Type B pancreatic cell (in vitro differentiated cells): ENCODE results near the gene LPIN2. TPM values are rescaled to one million over a fixed set of nuclear protein-coding genes. Genes with fewer than 3 reads are reported as not detected.

Experiments used
- DNase-seq: peaks from one replicate; pipeline ENCODE4 v3.0.0; 2021; ENCODE audit warnings: mixed read lengths; ENCODE audit not compliant: unreplicated experiment; ENCODE audit errors: extremely low spot score
- H3K27ac Mint-ChIP-seq: 2 replicates; pipeline ENCODE4 v1.8.0; 2021; ENCODE audit warnings: mild to moderate bottlenecking, mixed read lengths
- H3K27me3 Mint-ChIP-seq: 2 replicates; pipeline ENCODE4 v1.8.0; 2021; ENCODE audit warnings: mixed read lengths
- H3K36me3 Mint-ChIP-seq: 2 replicates; pipeline ENCODE4 v1.8.0; 2021; ENCODE audit warnings: mixed read lengths
- H3K4me1 Mint-ChIP-seq: one replicate; pipeline ENCODE4 v1.8.0; 2021; ENCODE audit warnings: mixed read lengths; ENCODE audit not compliant: unreplicated experiment
- H3K4me3 Mint-ChIP-seq: 2 replicates; pipeline ENCODE4 v1.8.0; 2021; ENCODE audit warnings: mild to moderate bottlenecking, mixed read lengths
- H3K9me3 Mint-ChIP-seq: 2 replicates; pipeline ENCODE4 v1.8.0; 2021; ENCODE audit warnings: mixed read lengths
- CTCF ChIP-seq: fragments of 200-600 bp; sonication (generic); conservative IDR thresholded peaks from 2 replicates; pipeline ENCODE4 v1.5.0; 2021; ENCODE audit warnings: antibody characterized with exemption, mild to moderate bottlenecking
- total RNA-seq: library from RNA; stranded (reverse); gene quantifications from 2 replicates; pipeline ENCODE4 v1.2.1, GENCODE V29; 2021; ENCODE audit warnings: low replicate concordance

LPIN2 gene
- total RNA-seq, 1 donor from 2014 or later: 26.8 TPM

- no peak for DNase-seq
- Mint-ChIP-seq H3K4me1 (peaks cover 18% of the 10 kb centered on the region), H3K4me3 (no peak overlapping the region), H3K36me3 (peaks cover 18% of the 10 kb centered on the region), H3K27me3 (no peaks in the 10 kb centered on the region), H3K9me3 (no peaks in the 10 kb centered on the region), H3K27ac (no peak overlapping the region)
- TF ChIP-seq CTCF: no peak
Observed at GRCh38 chr18:2992995-2993877, 19.7 kb downstream of the LPIN2 start.

GRCh38 chr18:2990956-2991640 is 21.8 kb downstream of the LPIN2 start:
- TF ChIP-seq CTCF: no peak
- no peaks in the 10 kb centered on the region for H3K9me3 Mint-ChIP-seq
- H3K4me1 Mint-ChIP-seq: peaks cover 9% of the 10 kb centered on the region
- no peak overlapping the region for H3K27ac Mint-ChIP-seq
- H3K27me3 Mint-ChIP-seq: no peaks in the 10 kb centered on the region
- peaks cover 16% of the 10 kb centered on the region for H3K36me3 Mint-ChIP-seq
- no peak overlapping the region for H3K4me3 Mint-ChIP-seq
- DNase-seq: no peak

GRCh38 chr18:2987876-2988790 is 24.8 kb downstream of the LPIN2 start:
- no peak overlapping the region for H3K27ac Mint-ChIP-seq
- H3K9me3 Mint-ChIP-seq: no peaks in the 10 kb centered on the region
- DNase-seq: no peak
- H3K36me3 Mint-ChIP-seq: peaks cover 14% of the 10 kb centered on the region
- no peak overlapping the region for H3K4me3 Mint-ChIP-seq
- H3K27me3 Mint-ChIP-seq: no peaks in the 10 kb centered on the region
- H3K4me1 Mint-ChIP-seq: peaks cover 21% of the 10 kb centered on the region
- TF ChIP-seq CTCF: no peak

- H3K36me3 Mint-ChIP-seq: peaks cover 9% of the 10 kb centered on the region
- H3K27me3 Mint-ChIP-seq: no peaks in the 10 kb centered on the region
- no peak for DNase-seq
- peaks cover 30% of the 10 kb centered on the region for H3K4me1 Mint-ChIP-seq
- H3K27ac Mint-ChIP-seq: no peak overlapping the region
- no peak overlapping the region for H3K4me3 Mint-ChIP-seq
- TF ChIP-seq CTCF: no peak
- H3K9me3 Mint-ChIP-seq: no peaks in the 10 kb centered on the region
Observed at GRCh38 chr18:2986150-2986865, 26.6 kb downstream of the LPIN2 start.

GRCh38 chr18:2985628-2986027 is 27.3 kb downstream of the LPIN2 start:
- Mint-ChIP-seq H3K9me3 (no peaks in the 10 kb centered on the region), H3K27ac (no peak overlapping the region), H3K4me3 (no peak overlapping the region), H3K27me3 (no peaks in the 10 kb centered on the region), H3K36me3 (peaks cover 9% of the 10 kb centered on the region), H3K4me1 (peaks cover 34% of the 10 kb centered on the region)
- TF ChIP-seq CTCF: peak; percentile 68
- DNase-seq: no peak
